DMS 273 treated with DMSO at 0.1 percent for 48 hours (cell line): ENCODE data around the gene RANBP2.
"Not testable (repeated sequence)": the region's sequence is repeated elsewhere in the genome, so short reads cannot be mapped to it uniquely, and the experiment has no call there.

Experiments
- DNase-seq: peaks from one replicate; lab custom pipeline; 2025; lab: John Stamatoyannopoulos, UW

Gene RANBP2

GRCh38 chr2:108719149-108720044, at the start of gene RANBP2:
Gene RANBP2, plus strand, starts transcription at chr2:108719482. Its CDS starts 125 bp downstream, at chr2:108719607.
- DNase-seq, result peak; percentile 73

- not testable (repeated sequence) for DNase-seq
Measured at GRCh38 chr2:108670282-108670681, 49.0 kb upstream of the RANBP2 start.

- not testable (repeated sequence) for DNase-seq
Measured at GRCh38 chr2:108672200-108672805, 47.0 kb upstream of the RANBP2 start.

GRCh38 chr2:108676522-108676921, 42.8 kb upstream of the RANBP2 start:
- not testable (repeated sequence) for DNase-seq

- not testable (repeated sequence) for DNase-seq
Measured at GRCh38 chr2:108677239-108677744, 42.0 kb upstream of the RANBP2 start.

- not testable (repeated sequence) for DNase-seq
Measured at GRCh38 chr2:108678198-108678651, 41.1 kb upstream of the RANBP2 start.

GRCh38 chr2:108680805-108681204, 38.5 kb upstream of the RANBP2 start:
- not testable (repeated sequence) for DNase-seq

GRCh38 chr2:108688818-108689756, 30.2 kb upstream of the RANBP2 start:
- DNase-seq, result not testable (repeated sequence)

GRCh38 chr2:108690001-108690400, 29.3 kb upstream of the RANBP2 start:
- not testable (repeated sequence) for DNase-seq

- DNase-seq, result no peak
Measured at GRCh38 chr2:108691447-108691846, 27.8 kb upstream of the RANBP2 start.

- DNase-seq, result no peak
Measured at GRCh38 chr2:108701208-108701607, 18.1 kb upstream of the RANBP2 start.

GRCh38 chr2:108701806-108702205, 17.5 kb upstream of the RANBP2 start:
- DNase-seq, result no peak

- no peak for DNase-seq
Measured at GRCh38 chr2:108704871-108705270, 14.4 kb upstream of the RANBP2 start.

- DNase-seq, result no peak
Measured at GRCh38 chr2:108707300-108707699, 12.0 kb upstream of the RANBP2 start.

- DNase-seq, result not testable (repeated sequence)
Measured at GRCh38 chr2:108716971-108717370, 2.3 kb upstream of the RANBP2 start.

- DNase-seq, result not testable (repeated sequence)
Measured at GRCh38 chr2:108726048-108726447, 6.8 kb downstream of the RANBP2 start.

- not testable (repeated sequence) for DNase-seq
Measured at GRCh38 chr2:108734656-108735055, 15.4 kb downstream of the RANBP2 start.

- DNase-seq, result not testable (repeated sequence)
Measured at GRCh38 chr2:108757973-108758372, 38.7 kb downstream of the RANBP2 start.

GRCh38 chr2:108762618-108763017, 43.3 kb downstream of the RANBP2 start:
- DNase-seq, result not testable (repeated sequence)

- DNase-seq, result not testable (repeated sequence)
Measured at GRCh38 chr2:108766671-108767070, 47.4 kb downstream of the RANBP2 start.

GRCh38 chr2:108767859-108768258, 48.6 kb downstream of the RANBP2 start:
- DNase-seq, result not testable (repeated sequence)

GRCh38 chr2:108776475-108776874, 57.2 kb downstream of the RANBP2 start:
- no peak for DNase-seq
